ENCODE results near the gene ABHD17A. TPM values are rescaled to one million over a fixed set of nuclear protein-coding genes. Genes with fewer than 3 reads are reported as not detected.

ABHD17A gene
- total RNA-seq, 4 donors from 2014 or later, result 86.8 to 134 (median 91.4) TPM

- H3K36me3 ChIP-seq, result no peaks in the 10 kb centered on the region
- H3K9me3 ChIP-seq, result no peaks in the 10 kb centered on the region
- no peak for DNase-seq
- H3K27ac ChIP-seq, result peak overlapping the region; percentile 74 to 78 (median 78)
- TF ChIP-seq CTCF (IDR thresholded peaks at IDR 0.05) (no peak), POLR2A (IDR thresholded peaks at IDR 0.05) (no peak)
- intact Hi-C loops (cut with DNase I), result no loop called here
- H3K4me1 ChIP-seq, result peaks cover 23 to 52% of the 10 kb centered on the region in 2 donors
- no peak overlapping the region for H3K4me3 ChIP-seq (replicated peaks in 1 of 3)
- 46 to 75% methylated on average over 8 to 13 of the region's 13 CpGs for WGBS, 2 donors
- H3K27me3 ChIP-seq, result no peaks in the 10 kb centered on the region
Observed at GRCh38 chr19:1855828-1856255, 29.5 kb downstream of the ABHD17A start.

GRCh38 chr19:1855040-1855827 lies 30.1 kb downstream of the ABHD17A start:
- H3K9me3 ChIP-seq, result no peaks in the 10 kb centered on the region
- TF ChIP-seq CTCF (IDR thresholded peaks at IDR 0.05) (no peak), POLR2A (IDR thresholded peaks at IDR 0.05) (peak in 1 of 2 donors; percentile 49)
- peak overlapping the region; percentile 74 to 78 (median 78) for H3K27ac ChIP-seq
- peaks cover 20 to 46% of the 10 kb centered on the region in 2 donors for H3K4me1 ChIP-seq
- H3K27me3 ChIP-seq, result no peaks in the 10 kb centered on the region
- no peak overlapping the region for H3K4me3 ChIP-seq (replicated peaks in 1 of 3)
- intact Hi-C loops (cut with DNase I), result no loop called here
- peak; percentile 59 to 62 for DNase-seq
- 53 to 71% methylated on average over 12 to 13 of the region's 33 CpGs for WGBS, 2 donors
- H3K36me3 ChIP-seq, result no peaks in the 10 kb centered on the region

- TF ChIP-seq POLR2A (IDR thresholded peaks at IDR 0.05), result no peak
- Histone ChIP-seq H3K4me3 (replicated peaks in 1 of 3) (no peak overlapping the region), H3K27me3 (no peaks in the 10 kb centered on the region), H3K36me3 (no peaks in the 10 kb centered on the region), H3K9me3 (no peaks in the 10 kb centered on the region), H3K4me1 (peaks cover 13 to 40% of the 10 kb centered on the region in 2 donors), H3K27ac (peak overlapping the region in 2 of 3 donors; percentile 26 to 49)
- WGBS, 2 donors, result 83 to 88% methylated on average over 29 to 35 of the region's 37 CpGs
- intact Hi-C loops (cut with DNase I), result no loop called here
- no peak for DNase-seq
Observed at GRCh38 chr19:1854542-1855039, 30.7 kb downstream of the ABHD17A start.

- Histone ChIP-seq H3K4me1 (peaks cover 12 to 37% of the 10 kb centered on the region in 2 donors), H3K4me3 (replicated peaks in 1 of 3) (no peak overlapping the region), H3K36me3 (no peaks in the 10 kb centered on the region), H3K27me3 (no peaks in the 10 kb centered on the region), H3K9me3 (no peaks in the 10 kb centered on the region), H3K27ac (no peak overlapping the region)
- intact Hi-C loops (cut with DNase I), result no loop called here
- DNase-seq, result no peak
- 85 to 91% methylated on average over 4 to 12 of the region's 16 CpGs for WGBS, 2 donors
- TF ChIP-seq CTCF (IDR thresholded peaks at IDR 0.05), result no peak
- no peak for TF ChIP-seq POLR2A (IDR thresholded peaks at IDR 0.05)
Observed at GRCh38 chr19:1854039-1854541, 31.2 kb downstream of the ABHD17A start.

- peak; percentile 65 to 69 for DNase-seq
- TF ChIP-seq CTCF (IDR thresholded peaks at IDR 0.05) (peak; percentile 30 to 92 (median 70)), POLR2A (IDR thresholded peaks at IDR 0.05) (no peak)
- Histone ChIP-seq H3K9me3 (no peaks in the 10 kb centered on the region), H3K27me3 (no peaks in the 10 kb centered on the region), H3K36me3 (no peaks in the 10 kb centered on the region), H3K4me1 (peaks cover 12 to 37% of the 10 kb centered on the region in 2 donors), H3K27ac (no peak overlapping the region), H3K4me3 (replicated peaks in 1 of 3) (no peak overlapping the region)
- intact Hi-C loops (cut with DNase I), result no loop called here
- 49 to 69% methylated on average over 12 to 20 of the region's 27 CpGs for WGBS, 2 donors
Observed at GRCh38 chr19:1853295-1854038, 31.8 kb downstream of the ABHD17A start.
